ENCODE data around the gene NACC1. TPM values are rescaled to one million over a fixed set of nuclear protein-coding genes. Genes with fewer than 3 reads are reported as not detected.
A peak's percentile ranks its signal among the peaks of the same experiment; 100 is the strongest.

The NACC1 gene
- total and polyA plus RNA-seq, 12 donors: 12.4 to 67.0 (median 40.1) TPM

DNA sequence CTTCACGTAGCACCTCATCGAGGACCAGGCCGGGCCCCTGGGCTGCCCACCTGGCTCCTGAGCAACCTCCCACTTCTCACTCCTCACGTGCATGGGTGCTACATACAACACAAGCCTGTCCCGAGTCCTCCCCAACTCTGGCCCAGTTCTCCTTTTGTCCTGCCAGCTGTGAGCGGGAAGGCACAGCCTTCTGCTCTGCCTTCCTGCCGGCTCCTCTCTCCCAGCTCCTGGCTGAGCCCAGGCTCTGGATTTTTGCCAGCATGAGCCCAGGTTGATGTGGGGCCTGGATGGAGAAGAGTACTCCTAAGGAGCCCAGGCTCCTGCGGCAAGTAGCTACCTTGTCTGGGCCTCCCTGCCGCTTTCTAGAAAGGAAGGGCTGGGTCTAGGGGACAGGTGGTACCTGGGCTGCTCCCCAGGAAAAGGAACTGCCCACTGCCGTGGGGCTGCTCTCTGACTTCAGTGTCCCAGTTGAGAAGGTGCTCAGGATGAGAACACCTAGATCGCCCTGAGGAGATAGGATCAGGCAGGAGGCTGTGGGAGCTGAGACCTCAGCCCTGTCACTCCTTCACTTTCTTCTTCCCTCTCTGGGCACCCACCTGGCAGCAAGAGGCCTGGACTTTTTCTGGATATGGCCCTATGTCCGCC, 39.0 kb upstream of the NACC1 start:
- Histone ChIP-seq H3K27me3 (no peaks in the 10 kb centered on the region), H3K4me1 (replicated peaks in 1 of 2) (no peaks in the 10 kb centered on the region), H3K27ac (peak overlapping the region in 1 of 5 donors; percentile 43), H3K9me3 (replicated peaks in 1 of 3) (no peaks in the 10 kb centered on the region), H3K36me3 (replicated peaks in 1 of 2) (peaks cover 0 to under 1% of the 10 kb centered on the region in 2 donors), H3K4me3 (no peak overlapping the region)
- no peak for DNase-seq
- intact Hi-C loops (cut with DNase I): no loop called here
- WGBS, 4 donors: 78 to 90% (median 83%) methylated on average over 7 to 12 of the region's 12 CpGs
- TF ChIP-seq, protein P1, sequence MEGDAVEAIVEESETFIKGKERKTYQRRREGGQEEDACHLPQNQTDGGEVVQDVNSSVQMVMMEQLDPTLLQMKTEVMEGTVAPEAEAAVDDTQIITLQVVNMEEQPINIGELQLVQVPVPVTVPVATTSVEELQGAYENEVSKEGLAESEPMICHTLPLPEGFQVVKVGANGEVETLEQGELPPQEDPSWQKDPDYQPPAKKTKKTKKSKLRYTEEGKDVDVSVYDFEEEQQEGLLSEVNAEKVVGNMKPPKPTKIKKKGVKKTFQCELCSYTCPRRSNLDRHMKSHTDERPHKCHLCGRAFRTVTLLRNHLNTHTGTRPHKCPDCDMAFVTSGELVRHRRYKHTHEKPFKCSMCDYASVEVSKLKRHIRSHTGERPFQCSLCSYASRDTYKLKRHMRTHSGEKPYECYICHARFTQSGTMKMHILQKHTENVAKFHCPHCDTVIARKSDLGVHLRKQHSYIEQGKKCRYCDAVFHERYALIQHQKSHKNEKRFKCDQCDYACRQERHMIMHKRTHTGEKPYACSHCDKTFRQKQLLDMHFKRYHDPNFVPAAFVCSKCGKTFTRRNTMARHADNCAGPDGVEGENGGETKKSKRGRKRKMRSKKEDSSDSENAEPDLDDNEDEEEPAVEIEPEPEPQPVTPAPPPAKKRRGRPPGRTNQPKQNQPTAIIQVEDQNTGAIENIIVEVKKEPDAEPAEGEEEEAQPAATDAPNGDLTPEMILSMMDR (IDR thresholded peaks at IDR 0.05): no peak
- TF ChIP-seq POLR2A (IDR thresholded peaks at IDR 0.05): no peak

DNA sequence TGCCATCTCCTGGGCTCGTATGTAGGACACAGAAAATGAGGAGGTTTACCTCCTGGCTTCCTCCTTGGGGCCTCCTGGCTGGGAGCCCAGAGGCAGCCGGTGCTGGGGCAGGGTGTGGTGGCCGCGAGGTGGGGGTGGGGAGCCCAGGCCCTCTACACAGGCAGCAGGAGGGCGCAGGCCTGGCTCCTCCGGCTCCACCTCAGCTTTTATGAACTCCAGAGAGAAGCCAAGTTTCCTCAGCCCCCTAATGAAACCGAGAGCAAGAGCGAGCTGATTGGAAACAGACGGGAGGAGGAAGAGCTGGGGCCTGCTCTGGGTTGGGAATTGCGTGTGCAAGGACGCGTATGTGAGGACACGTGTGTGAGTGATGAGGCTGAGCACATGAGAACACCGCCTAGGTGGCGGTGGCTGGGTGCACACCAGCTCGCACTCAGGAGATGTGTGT, 38.5 kb upstream of the NACC1 start:
- no peak for DNase-seq

DNA sequence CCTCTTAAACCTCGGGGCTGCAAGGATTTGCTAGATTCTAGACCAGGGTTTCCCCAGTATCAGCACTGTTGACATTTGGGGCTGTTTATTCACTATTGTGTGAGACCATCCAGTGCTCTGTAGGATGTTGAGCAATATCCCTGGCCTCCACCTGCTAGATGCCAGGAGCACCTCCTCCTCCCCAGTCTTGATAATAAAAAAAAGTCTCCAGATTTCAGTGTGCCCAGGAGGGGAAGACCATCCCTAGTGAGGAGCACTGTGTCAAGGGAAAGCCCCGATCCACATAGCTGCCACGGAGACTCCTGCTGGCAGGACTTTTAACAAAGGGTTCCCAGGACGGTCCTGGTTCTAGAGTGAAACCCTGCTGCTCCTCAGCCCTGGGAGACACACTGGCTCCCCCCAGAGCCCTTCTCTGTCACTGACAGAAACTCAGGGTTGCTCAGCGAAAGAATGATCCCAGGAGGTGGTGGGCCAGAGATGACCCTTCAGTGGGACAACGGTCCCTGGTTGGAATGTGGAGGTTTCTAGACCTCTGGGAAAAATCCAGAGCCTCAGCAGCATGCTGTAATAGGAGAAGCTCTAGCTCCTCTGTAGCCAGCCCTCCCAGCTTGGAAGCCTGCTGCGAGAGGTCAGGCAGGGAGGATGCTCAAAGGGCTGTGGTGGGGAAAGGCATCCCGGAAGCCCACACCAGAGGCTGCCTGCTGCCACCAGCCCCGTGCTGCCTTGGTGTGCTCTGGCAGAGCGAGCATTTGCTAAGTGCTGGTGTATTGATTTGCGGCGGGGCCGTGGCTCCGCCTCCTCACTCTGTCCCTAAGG, 35.7 kb upstream of the NACC1 start:
- H3K36me3 ChIP-seq (replicated peaks in 1 of 2): no peaks in the 10 kb centered on the region
- H3K27me3 ChIP-seq: no peaks in the 10 kb centered on the region
- H3K27ac ChIP-seq: peak overlapping the region in 1 of 5 donors; percentile 0
- TF ChIP-seq, protein P1 (IDR thresholded peaks at IDR 0.05): no peak
- no peak for TF ChIP-seq POLR2A (IDR thresholded peaks at IDR 0.05)
- no peaks in the 10 kb centered on the region for H3K4me1 ChIP-seq (replicated peaks in 1 of 2)
- DNase-seq: no peak
- 74 to 81% (median 78%) methylated on average over 13 to 14 of the region's 14 CpGs for WGBS, 4 donors
- no peak overlapping the region for H3K4me3 ChIP-seq
- intact Hi-C loops (cut with DNase I): no loop called here
- no peaks in the 10 kb centered on the region for H3K9me3 ChIP-seq (replicated peaks in 1 of 3)

More for the DNA sequence above, 38.5 kb upstream of the NACC1 start:
- Histone ChIP-seq H3K4me3 (no peak overlapping the region), H3K4me1 (replicated peaks in 1 of 2) (no peaks in the 10 kb centered on the region), H3K9me3 (replicated peaks in 1 of 3) (no peaks in the 10 kb centered on the region), H3K36me3 (replicated peaks in 1 of 2) (no peaks in the 10 kb centered on the region), H3K27me3 (no peaks in the 10 kb centered on the region), H3K27ac (peak overlapping the region in 1 of 5 donors; percentile 27)
- intact Hi-C loops (cut with DNase I): no loop called here
- TF ChIP-seq POLR2A (IDR thresholded peaks at IDR 0.05): no peak
- TF ChIP-seq, protein P1 (IDR thresholded peaks at IDR 0.05): no peak
- WGBS, 4 donors: 65 to 86% (median 67%) methylated on average over 14 to 16 of the region's 16 CpGs

DNA sequence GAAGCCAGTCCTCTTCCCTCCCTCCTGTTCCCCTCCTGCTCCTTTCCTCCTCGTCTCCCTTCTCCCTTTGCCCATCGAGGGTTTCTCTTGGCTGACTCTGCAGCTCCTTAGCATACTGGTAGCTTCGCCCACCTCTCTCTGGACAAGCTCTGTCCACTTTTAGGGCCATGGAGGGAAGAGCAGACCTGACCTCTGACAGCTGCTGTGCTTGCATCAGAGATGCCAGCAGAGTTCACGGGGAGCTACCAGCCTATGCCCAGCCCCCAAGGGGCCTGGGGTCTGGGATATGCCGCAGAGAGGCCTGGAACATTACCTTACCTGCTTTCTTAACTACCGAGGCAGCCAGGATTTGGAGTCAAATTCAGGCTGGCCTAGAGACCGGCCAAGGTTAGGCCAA, 35.1 kb upstream of the NACC1 start:
- WGBS, 4 donors: 66 to 83% (median 78%) methylated on average over 5 to 7 of the region's 7 CpGs
- H3K27ac ChIP-seq: peak overlapping the region in 1 of 5 donors; percentile 0
- no peak overlapping the region for H3K4me3 ChIP-seq
- no peak for DNase-seq
- no peaks in the 10 kb centered on the region for H3K4me1 ChIP-seq (replicated peaks in 1 of 2)
- H3K27me3 ChIP-seq: no peaks in the 10 kb centered on the region
- no peak for TF ChIP-seq POLR2A (IDR thresholded peaks at IDR 0.05)
- TF ChIP-seq, protein P1 (IDR thresholded peaks at IDR 0.05): no peak
- no peaks in the 10 kb centered on the region for H3K36me3 ChIP-seq (replicated peaks in 1 of 2)
- H3K9me3 ChIP-seq (replicated peaks in 1 of 3): no peaks in the 10 kb centered on the region
- intact Hi-C loops (cut with DNase I): no loop called here

Measured in adrenal gland (tissue), 12 donors.